Measurements from ENCODE around the gene AP5Z1. TPM values are rescaled to one million over a fixed set of nuclear protein-coding genes. Genes with fewer than 3 reads are reported as not detected.
A peak's percentile ranks its signal among the peaks of the same experiment; 100 is the strongest.

Gene AP5Z1
- total RNA-seq, 1 donor from 2014 or later, result 71.2 TPM

- Histone ChIP-seq H3K27me3 (ENCODE audit: control insufficient read depth, insufficient read depth, low read length) (no peaks in the 10 kb centered on the region), H3K4me3 (ENCODE audit: low read depth, low read length) (peak overlapping the region; percentile 80), H3K36me3 (ENCODE audit: control insufficient read depth, insufficient read depth, low read length) (no peaks in the 10 kb centered on the region)
- no peak for TF ChIP-seq CTCF (IDR thresholded peaks at IDR 0.05; ENCODE audit: insufficient read depth, low read length, poor library complexity, severe bottlenecking)
- no peak for DNase-seq (ENCODE audit: low read depth)
These were observed 613 bp downstream of the AP5Z1 start for GRCh38 chr7:4775848-4776623.

GRCh38 chr7:4779118-4779517 is 3.7 kb downstream of the AP5Z1 start:
- no peaks in the 10 kb centered on the region for H3K27me3 ChIP-seq (ENCODE audit: control insufficient read depth, insufficient read depth, low read length)
- no peak for TF ChIP-seq CTCF (IDR thresholded peaks at IDR 0.05; ENCODE audit: insufficient read depth, low read length, poor library complexity, severe bottlenecking)
- peaks cover 1% of the 10 kb centered on the region for H3K36me3 ChIP-seq (ENCODE audit: control insufficient read depth, insufficient read depth, low read length)
- no peak for DNase-seq (ENCODE audit: low read depth)
- H3K4me3 ChIP-seq (ENCODE audit: low read depth, low read length), result no peak overlapping the region

- H3K36me3 ChIP-seq (ENCODE audit: control insufficient read depth, insufficient read depth, low read length), result peaks cover 4% of the 10 kb centered on the region
These were observed 6.1 kb downstream of the AP5Z1 start for GRCh38 chr7:4781366-4782069.

GRCh38 chr7:4782333-4783291 is 7.2 kb downstream of the AP5Z1 start:
- H3K36me3 ChIP-seq (ENCODE audit: control insufficient read depth, insufficient read depth, low read length), result peaks cover 4% of the 10 kb centered on the region
- TF ChIP-seq CTCF (IDR thresholded peaks at IDR 0.05; ENCODE audit: insufficient read depth, low read length, poor library complexity, severe bottlenecking), result no peak

More at GRCh38 chr7:4781366-4782069, 6.1 kb downstream of the AP5Z1 start:
- Histone ChIP-seq H3K4me3 (ENCODE audit: low read depth, low read length) (no peak overlapping the region), H3K27me3 (ENCODE audit: control insufficient read depth, insufficient read depth, low read length) (no peaks in the 10 kb centered on the region)
- no peak for TF ChIP-seq CTCF (IDR thresholded peaks at IDR 0.05; ENCODE audit: insufficient read depth, low read length, poor library complexity, severe bottlenecking)
- no peak for DNase-seq (ENCODE audit: low read depth)

GRCh38 chr7:4783292-4783652 is 7.8 kb downstream of the AP5Z1 start:
- peaks cover 4% of the 10 kb centered on the region for H3K36me3 ChIP-seq (ENCODE audit: control insufficient read depth, insufficient read depth, low read length)
- TF ChIP-seq CTCF (IDR thresholded peaks at IDR 0.05; ENCODE audit: insufficient read depth, low read length, poor library complexity, severe bottlenecking), result no peak

More at GRCh38 chr7:4782333-4783291, 7.2 kb downstream of the AP5Z1 start:
- Histone ChIP-seq H3K4me3 (ENCODE audit: low read depth, low read length) (no peak overlapping the region), H3K27me3 (ENCODE audit: control insufficient read depth, insufficient read depth, low read length) (no peaks in the 10 kb centered on the region)
- no peak for DNase-seq (ENCODE audit: low read depth)

More at GRCh38 chr7:4783292-4783652, 7.8 kb downstream of the AP5Z1 start:
- Histone ChIP-seq H3K27me3 (ENCODE audit: control insufficient read depth, insufficient read depth, low read length) (no peaks in the 10 kb centered on the region), H3K4me3 (ENCODE audit: low read depth, low read length) (no peak overlapping the region)
- no peak for DNase-seq (ENCODE audit: low read depth)
